Endothelial cell of umbilical vein (primary cell): Measurements from ENCODE around the gene RSRC1. TPM values are rescaled to one million over a fixed set of nuclear protein-coding genes. Genes with fewer than 3 reads are reported as not detected.

Experiments used
- BruUV-seq: library from RNA; stranded (reverse); fragments of 400-500 nt; replicated peaks from 2 replicates; lab custom pipeline; 2021; lab: Mats Ljungman, UMichigan
- CTCF ChIA-PET: fragments of 300-600, 350-600 bp; sonication (Branson Sonifier 250); formaldehyde crosslinking; loops from one replicate; lab custom pipeline; 2021; ENCODE audit warnings: antibody characterized with exemption, inconsistent platforms; lab: Charles Lee
- POLR2A ChIA-PET: fragments of 300-600, 350-600 bp; sonication (Branson Sonifier 250); formaldehyde crosslinking; loops from one replicate; lab custom pipeline; 2021; ENCODE audit warnings: antibody characterized with exemption, inconsistent platforms; lab: Charles Lee
- DNase-seq: peaks from one replicate; pipeline ENCODE4 v3.0.0-alpha.2; 2011; ENCODE audit warnings: low read depth, low spot score
- FAIRE-seq: peaks from 2 replicates; lab custom pipeline; 2011; peaks lifted over from hg19 to GRCh38; lab: Jason Lieb, UNC
- H2AFZ ChIP-seq: 2 replicates; pipeline ENCODE4 v1.6.0; 2012; ENCODE audit warnings: low read depth, low read length, control low read depth, inconsistent platforms
- H3K27ac ChIP-seq: 2 replicates; pipeline ENCODE4 v1.5.1; 2011; ENCODE audit warnings: low read depth, mild to moderate bottlenecking, control low read depth, low read length, moderate library complexity; ENCODE audit not compliant: insufficient read depth
- H3K27me3 ChIP-seq, 2 experiments: 2 replicates each; pipeline versions ENCODE4 v1.6.0 to v1.6.1; 2011; ENCODE audit warnings: low read length in 2 of 2, mixed read lengths in 1 of 2; ENCODE audit not compliant: control insufficient read depth in 2 of 2, insufficient read depth in 2 of 2
- H3K36me3 ChIP-seq, 2 experiments: 2 replicates in 1 of 2; 3 replicates in 1 of 2; pipeline ENCODE4 v1.5.1; 2011; ENCODE audit warnings: low read length in 2 of 2, mild to moderate bottlenecking in 1 of 2, moderate library complexity in 1 of 2; ENCODE audit not compliant: control insufficient read depth in 2 of 2, insufficient read depth in 2 of 2; ENCODE audit errors: extremely low read depth in 1 of 2
- H3K4me1 ChIP-seq: 3 replicates; pipeline ENCODE4 v1.5.1; 2011; ENCODE audit warnings: mild to moderate bottlenecking, low read length; ENCODE audit not compliant: control insufficient read depth, insufficient read depth; ENCODE audit errors: extremely low read depth
- H3K4me2 ChIP-seq: 2 replicates; pipeline ENCODE4 v1.6.1; 2011; ENCODE audit warnings: low read length, control low read depth, mixed read lengths; ENCODE audit not compliant: insufficient read depth
- H3K4me3 ChIP-seq, 3 experiments: fragments of 200-600 bp in 1 of 3; sonication (generic), shearing (Covaris generic) in 1 of 3; replicated peaks in 1 of 3; 2 replicates each; pipeline ENCODE4 v1.5.1; 2011 to 2016; ENCODE audit warnings: control low read depth in 3 of 3, low read length in 3 of 3, mild to moderate bottlenecking in 2 of 3, inconsistent platforms in 1 of 3, low read depth in 1 of 3, moderate library complexity in 1 of 3; ENCODE audit not compliant: insufficient read depth in 1 of 3
- H3K79me2 ChIP-seq: 2 replicates; pipeline ENCODE4 v1.6.0; 2012; ENCODE audit warnings: low read length, inconsistent platforms; ENCODE audit not compliant: control insufficient read depth, insufficient read depth
- H3K9ac ChIP-seq: replicated peaks from 2 replicates; pipeline ENCODE3; 2011; ENCODE audit warnings: low read length, control low read depth; ENCODE audit not compliant: insufficient read depth; ENCODE audit errors: extremely low read depth
- H3K9me1 ChIP-seq: replicated peaks from 3 replicates; pipeline ENCODE4 v1.6.0; 2011; ENCODE audit warnings: mild to moderate bottlenecking, low read length; ENCODE audit not compliant: control insufficient read depth, insufficient read depth; ENCODE audit errors: extremely low read depth
- H3K9me3 ChIP-seq: replicated peaks from 2 replicates; pipeline ENCODE4 v1.5.1; 2012; ENCODE audit warnings: low read length, inconsistent platforms; ENCODE audit not compliant: control insufficient read depth, insufficient read depth
- H4K20me1 ChIP-seq: replicated peaks from 2 replicates; pipeline ENCODE3; 2011; ENCODE audit warnings: mild to moderate bottlenecking, low read length; ENCODE audit not compliant: control insufficient read depth, insufficient read depth; ENCODE audit errors: extremely low read depth
- CTCF ChIP-seq, 2 donors: IDR thresholded peaks; 1 replicate in 1 of 2; 2 replicates in 1 of 2; pipeline ENCODE4 v1.5.1; 2011; ENCODE audit warnings: low read length in 2 of 2, mild to moderate bottlenecking in 2 of 2, moderate library complexity in 2 of 2, control low read depth in 1 of 2, inconsistent platforms in 1 of 2, low read depth in 1 of 2; ENCODE audit not compliant: insufficient read depth in 1 of 2; ENCODE audit errors: extremely low read depth in 1 of 2
- EZH2 ChIP-seq: IDR thresholded peaks from 2 replicates; pipeline ENCODE4 v1.6.1; 2012; ENCODE audit warnings: borderline replicate concordance, low read depth, mild to moderate bottlenecking, moderate library complexity, low read length, inconsistent platforms; ENCODE audit not compliant: severe bottlenecking
- FOS ChIP-seq: IDR thresholded peaks from 2 replicates; pipeline ENCODE4 v1.6.1; 2011; ENCODE audit warnings: mild to moderate bottlenecking, low read length, moderate library complexity, borderline replicate concordance; ENCODE audit not compliant: insufficient read depth
- GATA2 ChIP-seq: IDR thresholded peaks from 2 replicates; pipeline ENCODE4 v1.7.0; 2011; ENCODE audit warnings: low read depth, mild to moderate bottlenecking, moderate library complexity, mixed read lengths, low read length; ENCODE audit not compliant: insufficient read length, insufficient read depth
- JUN ChIP-seq: IDR thresholded peaks from 2 replicates; pipeline ENCODE4 v1.6.1; 2011; ENCODE audit warnings: borderline replicate concordance, low read depth; ENCODE audit not compliant: insufficient read length, insufficient read depth
- MYC ChIP-seq: IDR thresholded peaks from one replicate; pipeline ENCODE4 v1.6.1; 2011; ENCODE audit warnings: mild to moderate bottlenecking, low read depth, low read length
- POLR2A ChIP-seq: IDR thresholded peaks from 2 replicates; pipeline ENCODE4 v1.6.1; 2012; ENCODE audit warnings: low read depth, mild to moderate bottlenecking, control low read depth, low read length
- POLR2AphosphoS5 ChIP-seq: IDR thresholded peaks from 2 replicates; pipeline ENCODE4 v1.6.1; 2012; ENCODE audit warnings: low read depth, mild to moderate bottlenecking, control low read depth, low read length, moderate library complexity; ENCODE audit not compliant: insufficient read depth
- dilution Hi-C: fragments of 300-500 bp; cut with MboI; formaldehyde crosslinking; loops from one replicate; pipeline ENCODE4 v1.15.0; 2019; ENCODE audit warnings: low sequenced_read_pairs; ENCODE audit not compliant: extremely low pct_ligation_motif_present
- intact Hi-C: fragments of 100-400 bp; cut with micrococcal nuclease; formaldehyde crosslinking; loops from one replicate; pipeline ENCODE4 v1.10.0; 2022
- polyA plus RNA-seq, 4 experiments: library from polyadenylated mRNA; depleted of rRNA in 3 of 4; stranded (reverse) in 3 of 4; unstranded in 1 of 4; fragments of >200 nt; gene quantifications; 2 replicates each; pipeline versions ENCODE4 v1.2.1 to v1.2.3, GENCODE V29; 2011 to 2012; ENCODE audit warnings: missing spikeins in 1 of 4
- total RNA-seq: library from RNA; stranded (reverse); gene quantifications from 2 replicates; pipeline ENCODE4 v1.2.3, GENCODE V29; 2021
- TF ChIP-seq, protein P1 (sequence below): IDR thresholded peaks from 2 replicates; pipeline ENCODE4 v1.6.1; 2011; ENCODE audit not compliant: insufficient read depth, insufficient read length

RSRC1 gene
- total and polyA plus RNA-seq, 2 donors (not counting 3 experiments of a cell fraction or from before 2014, with no cell fraction given) = 1.8 to 25.4 TPM

GRCh38 chr3:158205324-158205723 is 95.4 kb downstream of the RSRC1 start:
- Histone ChIP-seq H3K36me3 (no peaks in the 10 kb centered on the region), H2AFZ (no peak overlapping the region), H3K4me2 (no peak overlapping the region), H4K20me1 (no peaks in the 10 kb centered on the region), H3K9ac (no peak overlapping the region), H3K4me1 (no peaks in the 10 kb centered on the region), H3K79me2 (no peaks in the 10 kb centered on the region), H3K27ac (no peak overlapping the region), H3K27me3 (no peaks in the 10 kb centered on the region), H3K9me1 (no peaks in the 10 kb centered on the region), H3K4me3 (no peak overlapping the region), H3K9me3 (no peaks in the 10 kb centered on the region)
- no peak for DNase-seq
- ChIA-PET CTCF (no interaction called here), POLR2A (no interaction called here)
- BruUV-seq = no TSS peak
- no peak for FAIRE-seq
- intact Hi-C loops = no loop called here
- dilution Hi-C loops = no loop called here
- TF ChIP-seq CTCF (IDR thresholded peaks at IDR 0.05; ENCODE audit: extremely low read depth in 1 of 2, insufficient read depth in 1 of 2, low read depth in 1 of 2, low read length in 2 of 2) (no peak), POLR2AphosphoS5 (no peak), FOS (no peak), POLR2A (no peak), EZH2 (no peak), GATA2 (no peak), JUN (no peak), MYC (no peak)
- TF ChIP-seq, protein P1, sequence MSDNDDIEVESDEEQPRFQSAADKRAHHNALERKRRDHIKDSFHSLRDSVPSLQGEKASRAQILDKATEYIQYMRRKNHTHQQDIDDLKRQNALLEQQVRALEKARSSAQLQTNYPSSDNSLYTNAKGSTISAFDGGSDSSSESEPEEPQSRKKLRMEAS = no peak
